C1 segment of cervical spinal cord (tissue), 14 donors: ENCODE results near the gene MTMR12.

Experiments used
- DNase-seq, 14 donors: peaks; one replicate each; lab custom pipeline; 2025; lab: John Stamatoyannopoulos, UW

Gene MTMR12

DNA sequence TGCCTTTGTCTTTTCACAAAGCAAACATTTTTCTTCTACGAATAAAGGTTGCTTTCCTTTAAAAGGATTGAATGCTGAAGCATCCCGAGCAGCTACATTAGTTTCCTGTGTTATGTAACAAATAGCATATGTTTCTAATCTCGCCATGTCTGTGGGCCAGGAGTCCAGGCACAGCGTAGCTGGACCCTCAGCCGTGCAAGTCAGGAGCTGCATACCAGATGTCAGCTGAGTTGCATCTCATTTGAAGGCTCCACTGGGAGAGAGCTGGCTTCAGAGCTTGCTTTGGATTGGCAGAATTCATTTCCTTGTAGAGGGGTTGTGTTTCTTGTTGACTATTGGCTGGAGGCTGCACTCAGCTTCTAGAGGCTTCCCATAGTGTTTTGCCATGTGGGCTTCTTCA is 122.6 kb downstream of the MTMR12 start:
- DNase-seq, result no peak

DNA sequence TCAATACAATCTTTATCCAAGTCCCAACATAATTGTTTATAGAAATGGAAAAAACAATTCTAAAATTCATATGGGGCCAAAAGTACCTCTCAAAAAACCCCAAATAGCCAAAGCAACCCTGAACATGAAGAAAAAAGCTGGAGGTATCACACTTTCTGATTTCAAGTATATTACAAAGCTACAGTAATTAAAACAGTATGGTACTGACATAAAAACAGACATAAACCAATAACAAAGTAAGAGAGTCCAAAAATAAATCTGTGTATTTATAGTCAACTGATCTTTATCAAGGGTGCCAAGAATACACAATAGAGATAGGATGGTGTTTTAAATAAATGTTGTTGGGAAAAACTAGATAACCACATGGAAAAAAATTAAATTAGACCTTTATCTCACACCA is 125.1 kb downstream of the MTMR12 start:
- DNase-seq, result no peak

DNA sequence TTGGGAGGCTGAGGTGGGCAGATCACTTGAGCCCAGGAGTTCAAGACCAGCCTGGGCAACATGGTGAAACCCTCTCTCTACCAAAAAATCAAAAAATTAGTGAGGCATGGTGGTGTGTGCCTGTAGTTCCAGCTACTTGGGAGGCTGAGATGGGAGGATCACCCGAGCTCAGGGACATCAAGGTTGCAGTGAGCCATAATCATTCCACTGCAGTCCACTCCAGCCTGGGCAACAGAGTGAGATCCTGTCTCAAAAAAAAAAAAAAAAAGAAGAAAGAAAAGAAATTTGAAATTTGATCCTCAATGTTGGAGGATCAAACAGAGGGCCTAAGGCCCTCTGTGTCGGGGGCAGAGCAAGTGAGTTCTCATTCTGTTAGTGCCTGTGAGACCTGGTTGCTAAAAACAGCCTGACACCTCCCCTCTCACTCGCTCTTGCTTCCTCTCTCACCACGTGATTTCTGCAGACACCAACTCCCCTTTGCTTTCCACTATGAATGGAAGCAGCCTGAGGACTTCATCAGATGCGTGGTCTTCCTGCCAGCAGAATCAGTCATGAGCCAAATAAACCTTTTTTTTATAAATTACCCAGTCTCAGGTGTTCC is 130.2 kb downstream of the MTMR12 start:
- no peak for DNase-seq
